PFSK-1 (cell line): ENCODE data around the gene TYMP.
A peak's percentile ranks its signal among the peaks of the same experiment; 100 is the strongest.

Experiments used
- FOXP2 ChIP-seq: optimal IDR thresholded peaks from 2 replicates; pipeline ENCODE3; 2011; ENCODE audit warnings: borderline replicate concordance, control low read depth, inconsistent platforms; ENCODE audit not compliant: insufficient read depth; ENCODE audit errors: extremely low read length, extremely low read depth
- POLR2AphosphoS5 ChIP-seq: IDR thresholded peaks from 2 replicates; pipeline ENCODE4 v1.6.1; 2012; ENCODE audit warnings: low read depth, mild to moderate bottlenecking, control low read depth, low read length, moderate library complexity
- SIN3A ChIP-seq: IDR thresholded peaks from 2 replicates; pipeline ENCODE4 v1.6.1; 2012; ENCODE audit warnings: mild to moderate bottlenecking, low read length, moderate library complexity, borderline replicate concordance; ENCODE audit not compliant: insufficient read depth
- TAF1 ChIP-seq: IDR thresholded peaks from 2 replicates; pipeline ENCODE4 v1.6.1; 2012; ENCODE audit warnings: low read length, control low read depth, borderline replicate concordance; ENCODE audit not compliant: insufficient read depth
- TF ChIP-seq, protein P1 (sequence below), 2 experiments: IDR thresholded peaks; 2 replicates each; pipeline versions ENCODE4 v1.6.1 to v1.8.0; 2011 to 2012; ENCODE audit warnings: low read depth in 2 of 2, low read length in 2 of 2, control low read depth in 1 of 2, inconsistent platforms in 1 of 2, mild to moderate bottlenecking in 1 of 2, moderate library complexity in 1 of 2; ENCODE audit not compliant: insufficient read depth in 1 of 2

TYMP gene

DNA sequence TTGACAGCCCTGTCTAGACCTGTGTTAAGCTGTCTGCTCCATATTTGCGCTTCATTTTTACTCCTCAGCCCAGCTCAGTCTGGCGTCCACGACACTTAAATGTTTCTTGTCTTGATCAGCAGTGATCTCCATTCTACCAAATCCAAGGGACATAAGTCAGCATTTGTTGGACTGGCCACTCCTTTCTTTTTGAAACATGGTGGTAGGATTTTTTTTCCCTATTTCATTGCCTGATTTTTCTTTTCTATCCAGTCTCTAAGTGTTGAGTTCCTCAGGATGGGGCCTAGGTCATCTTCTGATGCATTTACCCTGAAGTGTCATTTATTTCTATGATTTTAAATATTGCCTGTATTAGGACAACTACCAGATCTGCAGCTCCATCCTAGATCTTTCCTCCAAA, 20.9 kb downstream of the TYMP start:
- TF ChIP-seq, protein P1, sequence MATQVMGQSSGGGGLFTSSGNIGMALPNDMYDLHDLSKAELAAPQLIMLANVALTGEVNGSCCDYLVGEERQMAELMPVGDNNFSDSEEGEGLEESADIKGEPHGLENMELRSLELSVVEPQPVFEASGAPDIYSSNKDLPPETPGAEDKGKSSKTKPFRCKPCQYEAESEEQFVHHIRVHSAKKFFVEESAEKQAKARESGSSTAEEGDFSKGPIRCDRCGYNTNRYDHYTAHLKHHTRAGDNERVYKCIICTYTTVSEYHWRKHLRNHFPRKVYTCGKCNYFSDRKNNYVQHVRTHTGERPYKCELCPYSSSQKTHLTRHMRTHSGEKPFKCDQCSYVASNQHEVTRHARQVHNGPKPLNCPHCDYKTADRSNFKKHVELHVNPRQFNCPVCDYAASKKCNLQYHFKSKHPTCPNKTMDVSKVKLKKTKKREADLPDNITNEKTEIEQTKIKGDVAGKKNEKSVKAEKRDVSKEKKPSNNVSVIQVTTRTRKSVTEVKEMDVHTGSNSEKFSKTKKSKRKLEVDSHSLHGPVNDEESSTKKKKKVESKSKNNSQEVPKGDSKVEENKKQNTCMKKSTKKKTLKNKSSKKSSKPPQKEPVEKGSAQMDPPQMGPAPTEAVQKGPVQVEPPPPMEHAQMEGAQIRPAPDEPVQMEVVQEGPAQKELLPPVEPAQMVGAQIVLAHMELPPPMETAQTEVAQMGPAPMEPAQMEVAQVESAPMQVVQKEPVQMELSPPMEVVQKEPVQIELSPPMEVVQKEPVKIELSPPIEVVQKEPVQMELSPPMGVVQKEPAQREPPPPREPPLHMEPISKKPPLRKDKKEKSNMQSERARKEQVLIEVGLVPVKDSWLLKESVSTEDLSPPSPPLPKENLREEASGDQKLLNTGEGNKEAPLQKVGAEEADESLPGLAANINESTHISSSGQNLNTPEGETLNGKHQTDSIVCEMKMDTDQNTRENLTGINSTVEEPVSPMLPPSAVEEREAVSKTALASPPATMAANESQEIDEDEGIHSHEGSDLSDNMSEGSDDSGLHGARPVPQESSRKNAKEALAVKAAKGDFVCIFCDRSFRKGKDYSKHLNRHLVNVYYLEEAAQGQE (IDR thresholded peaks at IDR 0.05; ENCODE audit: insufficient read depth in 1 of 2, low read depth in 2 of 2, low read length in 2 of 2) = no peak
- TF ChIP-seq SIN3A = no peak
- no peak for TF ChIP-seq FOXP2
- no peak for TF ChIP-seq TAF1
- no peak for TF ChIP-seq POLR2AphosphoS5

DNA sequence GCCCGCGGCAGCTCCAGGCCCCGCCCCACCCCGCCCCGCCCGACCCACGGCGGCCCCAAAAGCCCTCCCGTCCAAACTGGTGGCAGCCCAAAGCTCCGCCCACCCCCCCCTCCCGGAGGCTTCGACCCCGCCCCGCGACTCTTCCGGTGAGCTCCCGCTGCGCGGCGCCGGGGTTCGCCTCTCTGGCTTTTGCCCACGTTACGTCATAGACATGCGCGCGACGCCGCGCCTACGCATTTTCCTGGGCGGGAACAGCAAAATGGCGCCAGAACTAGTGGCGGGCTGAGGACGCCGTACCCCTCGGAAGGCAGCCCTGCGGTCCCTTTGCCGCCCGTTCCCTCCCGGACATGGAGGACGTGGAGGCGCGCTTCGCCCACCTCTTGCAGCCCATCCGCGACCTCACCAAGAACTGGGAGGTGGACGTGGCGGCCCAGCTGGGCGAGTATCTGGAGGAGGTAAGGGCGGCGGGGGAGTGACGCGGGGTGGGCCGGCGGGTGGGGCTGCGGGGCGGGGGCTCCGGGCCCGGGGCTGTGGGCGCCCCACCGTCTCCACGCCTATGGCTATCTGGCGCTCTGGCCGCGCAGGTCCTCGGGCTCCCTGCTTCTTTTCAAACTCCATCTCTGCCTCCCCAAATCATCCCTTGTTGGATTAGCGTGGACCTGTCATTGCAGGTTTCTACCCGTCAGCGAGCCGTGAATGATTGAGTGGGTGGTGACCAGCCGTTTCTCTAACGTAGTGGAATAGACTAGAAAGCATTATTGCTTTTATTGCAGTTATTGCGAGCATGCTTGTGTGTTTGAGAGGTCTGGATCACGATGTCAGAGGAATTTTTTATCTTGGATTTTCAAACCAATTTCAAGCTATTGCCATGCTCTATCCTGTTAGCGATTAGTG, 21.6 kb downstream of the TYMP start, which contains the start of gene NCAPH2:
Gene NCAPH2, plus strand, starts transcription at position 234 of the 894 bp plus-strand sequence. Its CDS starts 114 bp downstream, at position 348.
- TF ChIP-seq, protein P1 (IDR thresholded peaks at IDR 0.05; ENCODE audit: insufficient read depth in 1 of 2, low read depth in 2 of 2, low read length in 2 of 2) = peak in 1 of 2 experiments; percentile 49; a peak in 1 of 4 replicates
- peak; percentile 90 for TF ChIP-seq FOXP2
- TF ChIP-seq POLR2AphosphoS5 = peak; percentile 57
- peak; percentile 27; the same call in 1 of the 2 replicates for TF ChIP-seq SIN3A
- peak; percentile 86; the same call in 1 of the 2 replicates for TF ChIP-seq TAF1

DNA sequence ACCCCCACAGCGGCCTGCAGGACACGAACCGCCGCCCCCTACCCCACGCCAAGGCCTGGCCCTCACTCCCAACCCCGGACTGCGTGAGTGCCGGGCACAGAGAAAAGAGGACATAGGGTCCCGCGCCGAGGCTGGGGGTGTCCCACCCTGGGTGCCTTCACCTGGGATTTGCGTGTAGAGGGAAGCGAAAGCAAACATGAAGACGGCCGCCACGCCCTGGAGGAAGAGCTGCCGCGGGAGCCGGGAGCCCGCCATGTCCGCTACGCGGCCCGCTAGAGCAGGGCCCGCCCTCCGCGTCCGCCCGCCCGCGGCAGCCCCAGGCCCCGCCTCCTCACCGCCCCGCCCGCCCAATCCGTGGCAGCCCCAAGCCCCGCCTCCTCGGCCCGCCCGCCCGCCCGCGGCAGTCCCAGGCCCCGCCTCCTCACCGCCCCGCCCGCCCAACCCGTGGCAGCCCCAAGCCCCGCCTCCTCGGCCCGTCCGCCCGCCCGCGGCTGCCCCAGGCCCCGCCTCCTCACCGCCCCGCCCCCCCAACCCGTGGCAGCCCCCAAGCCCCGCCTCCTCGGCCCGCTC, 22.3 kb downstream of the TYMP start, which contains the start of gene LMF2:
Gene LMF2, minus strand, starts transcription at position 282 of the 570 bp plus-strand sequence. Its CDS starts 27 bp downstream, at position 255.
- TF ChIP-seq POLR2AphosphoS5 = no peak
- no peak for TF ChIP-seq FOXP2
- TF ChIP-seq SIN3A = no peak
- TF ChIP-seq TAF1 = no peak
- TF ChIP-seq, protein P1 (IDR thresholded peaks at IDR 0.05; ENCODE audit: insufficient read depth in 1 of 2, low read depth in 2 of 2, low read length in 2 of 2) = no peak

DNA sequence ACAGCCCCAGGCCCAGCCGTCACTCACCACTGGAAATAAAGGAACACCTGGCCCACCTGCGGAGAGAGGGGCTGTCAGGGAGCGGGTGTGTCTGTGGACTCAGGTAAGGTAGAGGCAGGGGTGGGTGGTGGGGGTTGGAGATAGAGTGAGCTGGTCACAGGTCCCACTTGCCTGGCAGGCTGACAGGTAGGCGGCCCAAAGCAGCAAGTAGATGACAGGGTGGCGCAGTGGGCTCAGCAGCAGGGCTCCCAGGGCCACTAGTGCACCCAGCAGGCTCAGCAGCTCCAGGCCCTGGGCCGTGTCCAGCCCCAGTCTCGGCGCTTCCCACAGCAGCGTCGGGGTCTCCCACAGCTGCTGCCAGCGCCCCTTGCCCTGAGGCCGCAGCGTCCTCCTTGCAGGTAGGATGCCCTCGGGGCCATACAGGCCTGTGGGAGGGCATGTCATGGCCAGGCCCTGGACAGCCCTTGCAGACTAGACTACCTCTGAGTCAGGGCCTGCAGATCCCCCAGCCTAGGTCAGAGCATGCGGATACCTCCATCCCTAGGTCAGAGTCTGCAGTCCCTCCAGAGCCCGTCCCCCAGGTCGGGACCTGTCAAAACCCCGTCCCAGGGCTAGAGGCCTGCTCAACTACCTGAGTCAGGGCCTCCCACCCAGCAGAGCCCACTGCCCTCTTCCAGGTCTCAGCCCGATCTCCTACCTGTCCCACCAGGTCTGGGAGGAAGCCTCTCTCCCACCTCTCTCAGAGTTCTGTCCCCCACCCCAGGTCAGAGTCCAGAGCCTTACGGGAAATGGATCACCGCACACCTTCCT, 23.0 kb downstream of the TYMP start:
- TF ChIP-seq TAF1 = no peak

DNA sequence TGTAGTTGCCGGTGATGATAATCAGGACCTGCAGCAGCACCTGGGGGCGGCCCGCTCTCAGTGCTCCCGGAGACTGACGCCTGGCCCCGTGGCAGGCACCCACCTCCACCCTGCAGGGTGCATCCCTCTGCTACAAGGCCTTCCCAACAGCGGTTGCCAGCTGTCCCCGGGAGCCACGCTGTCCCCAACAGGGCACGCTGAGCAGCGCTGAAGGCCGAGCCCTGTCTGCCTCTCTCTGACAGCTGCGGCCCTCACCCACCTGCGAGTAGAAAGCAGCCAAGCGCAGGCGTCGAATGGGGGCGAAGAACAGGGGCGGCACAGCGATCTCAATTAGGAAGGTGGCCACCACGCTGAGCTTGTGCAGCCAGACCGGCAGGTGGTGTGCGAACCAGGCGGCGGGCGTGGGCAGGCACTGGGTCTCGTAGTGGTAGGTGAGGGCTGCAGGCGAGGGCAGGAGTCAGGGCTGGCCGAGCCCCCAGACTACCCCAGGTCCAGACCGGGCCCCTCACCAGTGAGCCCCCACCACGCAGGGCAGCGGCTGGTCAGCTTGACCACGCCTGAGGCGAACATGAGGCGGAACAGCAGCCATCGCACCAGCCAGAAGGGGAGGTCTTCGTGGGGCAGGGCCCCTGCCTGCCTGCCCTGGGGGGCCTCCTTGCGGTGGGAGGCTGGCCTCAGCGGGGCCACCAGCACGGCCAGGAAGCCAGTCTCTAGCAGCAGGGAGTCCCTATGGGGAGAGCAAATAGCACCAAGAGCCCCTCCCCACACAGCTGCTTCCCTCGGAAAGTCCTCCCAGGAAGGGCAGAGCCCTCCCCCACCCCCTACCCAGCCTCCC, 23.8 kb downstream of the TYMP start:
- TF ChIP-seq FOXP2 (no peak), SIN3A (no peak)
